GM23338 (cell line): Measurements from ENCODE around the gene EZH1. TPM values are rescaled to one million over a fixed set of nuclear protein-coding genes. Genes with fewer than 3 reads are reported as not detected.

Experiments used
- ATAC-seq: fragments of 200-7000 bp; cut with Tn5 transposase; 3 replicates; pipeline ENCODE4 v1.9.1; 2020
- DNase-seq: peaks from one replicate; pipeline ENCODE4 v3.0.0-alpha.2; 2015; ENCODE audit warnings: low spot score
- H2AFZ ChIP-seq: fragments of 200-600 bp; sonication (generic); 2 replicates; pipeline ENCODE4 v1.8.0; 2016; ENCODE audit warnings: antibody characterized with exemption, mild to moderate bottlenecking, moderate library complexity
- H3F3A ChIP-seq: fragments of 200-600 bp; sonication (generic); replicated peaks from 2 replicates; pipeline ENCODE4 v1.8.0; 2017; ENCODE audit warnings: antibody characterized with exemption, mixed run types, low read depth
- H3K27ac ChIP-seq: fragments of 200-600 bp; sonication (generic); 2 replicates; pipeline ENCODE4 v1.6.1; 2016; ENCODE audit warnings: low read depth
- H3K27me3 ChIP-seq: fragments of 200-600 bp; sonication (generic); 2 replicates; pipeline ENCODE4 v1.8.0; 2016; ENCODE audit warnings: mild to moderate bottlenecking, mixed run types, moderate library complexity; ENCODE audit not compliant: insufficient read depth
- H3K36me3 ChIP-seq: fragments of 200-600 bp; sonication (generic); 2 replicates; pipeline ENCODE4 v1.8.0; 2016; ENCODE audit warnings: mild to moderate bottlenecking; ENCODE audit not compliant: insufficient read depth
- H3K4me1 ChIP-seq: fragments of 200-600 bp; sonication (generic); 2 replicates; pipeline ENCODE4 v1.8.0; 2016; ENCODE audit warnings: mild to moderate bottlenecking, moderate library complexity; ENCODE audit not compliant: insufficient read depth
- H3K4me2 ChIP-seq: fragments of 200-600 bp; sonication (generic); 2 replicates; pipeline ENCODE4 v1.7.1; 2017; ENCODE audit warnings: mixed run types
- H3K4me3 ChIP-seq: fragments of 200-600 bp; sonication (generic); 2 replicates; pipeline ENCODE4 v1.6.1; 2016; ENCODE audit warnings: mixed run types
- H3K79me2 ChIP-seq: fragments of 200-600 bp; sonication (generic); replicated peaks from 2 replicates; pipeline ENCODE4 v1.8.0; 2017; ENCODE audit warnings: mild to moderate bottlenecking; ENCODE audit not compliant: insufficient read depth
- H3K9me2 ChIP-seq: fragments of 200-600 bp; sonication (generic); 2 replicates; pipeline ENCODE4 v1.8.0; 2017; ENCODE audit not compliant: insufficient read depth
- H4K20me1 ChIP-seq: fragments of 200-600 bp; sonication (generic); replicated peaks from 2 replicates; pipeline ENCODE4 v1.8.0; 2017; ENCODE audit warnings: mild to moderate bottlenecking; ENCODE audit not compliant: insufficient read depth
- H3K27ac Mint-ChIP-seq: 2 replicates; pipeline ENCODE4 v1.8.0; 2020; ENCODE audit warnings: inconsistent platforms, mild to moderate bottlenecking, moderate library complexity, mixed read lengths
- H3K27me3 Mint-ChIP-seq: 3 replicates; pipeline ENCODE4 v1.8.0; 2022; ENCODE audit warnings: low read depth, mild to moderate bottlenecking, moderate library complexity, mixed read lengths, inconsistent platforms; ENCODE audit not compliant: insufficient read depth, poor library complexity
- H3K36me3 Mint-ChIP-seq: 3 replicates; pipeline ENCODE4 v1.8.0; 2021; ENCODE audit warnings: low read depth, mild to moderate bottlenecking, inconsistent platforms, moderate library complexity, mixed read lengths
- H3K4me1 Mint-ChIP-seq: 3 replicates; pipeline ENCODE4 v1.8.0; 2020; ENCODE audit warnings: mild to moderate bottlenecking, inconsistent platforms, mixed read lengths
- H3K4me3 Mint-ChIP-seq: 3 replicates; pipeline ENCODE4 v1.8.0; 2021; ENCODE audit warnings: moderate library complexity, mild to moderate bottlenecking, inconsistent platforms, mixed read lengths
- H3K9me3 Mint-ChIP-seq: 3 replicates; pipeline ENCODE4 v1.8.0; 2020; ENCODE audit warnings: moderate library complexity, mild to moderate bottlenecking, inconsistent platforms, mixed read lengths
- CREB1 ChIP-seq: fragments of 250-450 bp; sonication (Bioruptor Pico); IDR thresholded peaks from 2 replicates; pipeline ENCODE4 v1.5.0; 2020; ENCODE audit warnings: low read depth, mild to moderate bottlenecking, moderate library complexity
- POLR2AphosphoS5 ChIP-seq: IDR thresholded peaks from 2 replicates; pipeline ENCODE4 v1.6.1; 2016; ENCODE audit warnings: antibody characterized with exemption, low read depth
- STAT1 ChIP-seq: IDR thresholded peaks from one replicate; pipeline ENCODE4 v1.6.1; 2016; ENCODE audit warnings: antibody characterized with exemption; ENCODE audit not compliant: unreplicated experiment
- ZNF331 ChIP-seq: fragments of 250-450 bp; sonication (Bioruptor Pico); IDR thresholded peaks from 2 replicates; pipeline ENCODE4 v1.5.0; 2020; ENCODE audit warnings: low read depth, mild to moderate bottlenecking, moderate library complexity
- polyA plus RNA-seq: library from polyadenylated mRNA; unstranded; fragments of >200 nt; fragmentation: Nextera tagmentation; extraction: Ambion mirVana; gene quantifications from 2 replicates; pipeline ENCODE4 v1.2.1, GENCODE V29; 2016
- total RNA-seq: library from RNA; depleted of rRNA; stranded (reverse); fragments of >200 nt; shearing (Covaris generic); gene quantifications from 2 replicates; pipeline ENCODE4 v1.2.3, GENCODE V29; 2014
- TF ChIP-seq, protein P1 (sequence below): fragments of 250-450 bp; sonication (Bioruptor Pico); IDR thresholded peaks from 2 replicates; pipeline ENCODE4 v1.5.0; 2020; ENCODE audit warnings: mild to moderate bottlenecking, moderate library complexity
- TF ChIP-seq, protein P2 (sequence below): IDR thresholded peaks from 2 replicates; pipeline ENCODE4 v1.6.1; 2016; ENCODE audit warnings: antibody characterized with exemption
- TF ChIP-seq, protein P3 (sequence below), 2 experiments: fragments of 200-600 bp in 1 of 2; sonication (generic) in 1 of 2; conservative IDR thresholded peaks; 2 replicates each; pipeline versions ENCODE4 v1.5.1 to v1.6.1; 2016 to 2017; ENCODE audit warnings: antibody characterized with exemption in 2 of 2, low read depth in 2 of 2, mild to moderate bottlenecking in 2 of 2, moderate library complexity in 1 of 2

Gene EZH1
- total and polyA plus RNA-seq, 2 experiments from 2014 or later: 16.9 to 18.0 TPM

DNA sequence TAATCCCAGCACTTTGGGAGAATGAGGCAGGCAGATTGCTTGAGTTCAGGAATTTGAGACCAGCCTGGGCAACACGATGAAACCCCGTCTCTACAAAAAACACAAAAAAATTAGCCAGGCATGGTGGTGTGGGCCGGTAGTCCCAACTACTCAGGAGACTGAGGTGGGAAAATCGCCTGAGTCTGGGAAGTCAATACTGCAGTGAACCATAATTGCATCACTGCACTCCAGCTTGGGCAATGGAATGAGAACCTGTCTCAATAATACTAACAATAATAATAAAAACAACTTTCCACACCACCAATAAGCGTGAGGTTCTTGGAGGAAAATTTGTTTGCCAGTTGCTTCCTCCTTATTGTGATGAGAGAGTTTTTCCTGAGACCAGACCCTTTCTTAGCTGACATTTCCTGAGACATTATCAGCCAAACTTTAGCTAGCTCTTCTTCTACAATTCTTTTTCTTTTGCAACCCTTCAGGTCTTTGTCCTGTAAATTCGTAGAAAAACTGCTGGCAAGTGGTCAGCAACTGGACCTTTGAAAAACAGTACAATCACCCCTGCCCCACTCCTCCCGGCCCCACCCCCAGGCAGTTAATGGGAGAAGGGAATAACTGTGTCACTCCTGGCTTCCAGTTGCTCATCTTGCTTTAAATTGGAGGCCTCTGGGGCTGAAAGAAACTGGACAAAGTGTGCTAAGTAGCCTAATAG, 3.5 kb upstream of the EZH1 start (continued):
- TF ChIP-seq, protein P1, sequence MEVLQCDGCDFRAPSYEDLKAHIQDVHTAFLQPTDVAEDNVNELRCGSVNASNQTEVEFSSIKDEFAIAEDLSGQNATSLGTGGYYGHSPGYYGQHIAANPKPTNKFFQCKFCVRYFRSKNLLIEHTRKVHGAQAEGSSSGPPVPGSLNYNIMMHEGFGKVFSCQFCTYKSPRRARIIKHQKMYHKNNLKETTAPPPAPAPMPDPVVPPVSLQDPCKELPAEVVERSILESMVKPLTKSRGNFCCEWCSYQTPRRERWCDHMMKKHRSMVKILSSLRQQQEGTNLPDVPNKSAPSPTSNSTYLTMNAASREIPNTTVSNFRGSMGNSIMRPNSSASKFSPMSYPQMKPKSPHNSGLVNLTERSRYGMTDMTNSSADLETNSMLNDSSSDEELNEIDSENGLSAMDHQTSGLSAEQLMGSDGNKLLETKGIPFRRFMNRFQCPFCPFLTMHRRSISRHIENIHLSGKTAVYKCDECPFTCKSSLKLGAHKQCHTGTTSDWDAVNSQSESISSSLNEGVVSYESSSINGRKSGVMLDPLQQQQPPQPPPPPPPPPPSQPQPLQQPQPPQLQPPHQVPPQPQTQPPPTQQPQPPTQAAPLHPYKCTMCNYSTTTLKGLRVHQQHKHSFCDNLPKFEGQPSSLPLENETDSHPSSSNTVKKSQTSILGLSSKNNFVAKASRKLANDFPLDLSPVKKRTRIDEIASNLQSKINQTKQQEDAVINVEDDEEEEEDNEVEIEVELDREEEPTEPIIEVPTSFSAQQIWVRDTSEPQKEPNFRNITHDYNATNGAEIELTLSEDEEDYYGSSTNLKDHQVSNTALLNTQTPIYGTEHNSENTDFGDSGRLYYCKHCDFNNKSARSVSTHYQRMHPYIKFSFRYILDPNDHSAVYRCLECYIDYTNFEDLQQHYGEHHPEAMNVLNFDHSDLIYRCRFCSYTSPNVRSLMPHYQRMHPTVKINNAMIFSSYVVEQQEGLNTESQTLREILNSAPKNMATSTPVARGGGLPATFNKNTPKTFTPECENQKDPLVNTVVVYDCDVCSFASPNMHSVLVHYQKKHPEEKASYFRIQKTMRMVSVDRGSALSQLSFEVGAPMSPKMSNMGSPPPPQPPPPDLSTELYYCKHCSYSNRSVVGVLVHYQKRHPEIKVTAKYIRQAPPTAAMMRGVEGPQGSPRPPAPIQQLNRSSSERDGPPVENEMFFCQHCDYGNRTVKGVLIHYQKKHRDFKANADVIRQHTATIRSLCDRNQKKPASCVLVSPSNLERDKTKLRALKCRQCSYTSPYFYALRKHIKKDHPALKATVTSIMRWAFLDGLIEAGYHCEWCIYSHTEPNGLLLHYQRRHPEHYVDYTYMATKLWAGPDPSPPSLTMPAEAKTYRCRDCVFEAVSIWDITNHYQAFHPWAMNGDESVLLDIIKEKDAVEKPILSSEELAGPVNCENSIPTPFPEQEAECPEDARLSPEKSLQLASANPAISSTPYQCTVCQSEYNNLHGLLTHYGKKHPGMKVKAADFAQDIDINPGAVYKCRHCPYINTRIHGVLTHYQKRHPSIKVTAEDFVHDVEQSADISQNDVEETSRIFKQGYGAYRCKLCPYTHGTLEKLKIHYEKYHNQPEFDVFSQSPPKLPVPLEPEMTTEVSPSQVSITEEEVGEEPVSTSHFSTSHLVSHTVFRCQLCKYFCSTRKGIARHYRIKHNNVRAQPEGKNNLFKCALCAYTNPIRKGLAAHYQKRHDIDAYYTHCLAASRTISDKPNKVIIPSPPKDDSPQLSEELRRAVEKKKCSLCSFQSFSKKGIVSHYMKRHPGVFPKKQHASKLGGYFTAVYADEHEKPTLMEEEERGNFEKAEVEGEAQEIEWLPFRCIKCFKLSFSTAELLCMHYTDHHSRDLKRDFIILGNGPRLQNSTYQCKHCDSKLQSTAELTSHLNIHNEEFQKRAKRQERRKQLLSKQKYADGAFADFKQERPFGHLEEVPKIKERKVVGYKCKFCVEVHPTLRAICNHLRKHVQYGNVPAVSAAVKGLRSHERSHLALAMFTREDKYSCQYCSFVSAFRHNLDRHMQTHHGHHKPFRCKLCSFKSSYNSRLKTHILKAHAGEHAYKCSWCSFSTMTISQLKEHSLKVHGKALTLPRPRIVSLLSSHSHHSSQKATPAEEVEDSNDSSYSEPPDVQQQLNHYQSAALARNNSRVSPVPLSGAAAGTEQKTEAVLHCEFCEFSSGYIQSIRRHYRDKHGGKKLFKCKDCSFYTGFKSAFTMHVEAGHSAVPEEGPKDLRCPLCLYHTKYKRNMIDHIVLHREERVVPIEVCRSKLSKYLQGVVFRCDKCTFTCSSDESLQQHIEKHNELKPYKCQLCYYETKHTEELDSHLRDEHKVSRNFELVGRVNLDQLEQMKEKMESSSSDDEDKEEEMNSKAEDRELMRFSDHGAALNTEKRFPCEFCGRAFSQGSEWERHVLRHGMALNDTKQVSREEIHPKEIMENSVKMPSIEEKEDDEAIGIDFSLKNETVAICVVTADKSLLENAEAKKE (CRISPR knock-in tag): no peak

DNA sequence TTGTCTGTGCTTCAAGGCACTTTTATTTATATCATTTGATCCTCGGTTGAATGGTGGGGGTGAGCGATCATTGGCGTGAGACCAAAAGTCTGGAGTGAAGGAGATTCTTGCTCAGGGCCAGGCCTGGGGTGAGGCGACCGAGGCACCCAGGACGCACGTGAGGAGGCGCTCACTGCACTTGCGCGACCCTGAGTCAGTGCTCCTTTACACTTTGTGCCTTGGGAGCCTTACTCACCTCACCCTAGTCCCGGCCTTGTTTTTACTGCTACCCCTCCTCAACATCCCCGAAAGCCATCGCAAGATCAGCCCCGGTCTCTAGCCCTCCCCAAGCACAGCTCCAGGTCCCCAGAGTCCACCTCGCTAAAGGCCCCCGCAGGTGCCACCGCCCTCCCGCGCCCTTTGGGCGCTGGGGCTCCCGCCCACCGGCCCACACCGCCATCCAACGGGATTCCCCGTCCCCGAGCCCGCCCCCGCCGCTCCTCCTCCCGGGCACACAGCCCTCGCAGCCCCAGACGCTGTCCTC, 496 bp downstream of the EZH1 start:
- ATAC-seq (peak; percentile 85), DNase-seq (peak; percentile 72)
- Histone ChIP-seq H3K36me3 (no peaks in the 10 kb centered on the region), H3K27me3 (peaks cover 18% of the 10 kb centered on the region), H3K4me3 (peak overlapping the region; percentile 79), H4K20me1 (no peaks in the 10 kb centered on the region), H3K4me1 (peaks cover 43% of the 10 kb centered on the region), H3K79me2 (peaks cover 12% of the 10 kb centered on the region), H3F3A (0 out of 2 replicates have a peak, but pooled peaks cover 14% of the 10 kb centered on the region), H3K9me2 (peaks cover 5% of the 10 kb centered on the region; the same call in 1 of the 2 replicates), H3K4me2 (peak overlapping the region; percentile 80), H3K27ac (peak overlapping the region; percentile 94), H2AFZ (peak overlapping the region; percentile 88; the same call in 1 of the 2 replicates)
- H3K9me3 Mint-ChIP-seq: peaks cover 11% of the 10 kb centered on the region
- peak overlapping the region; percentile 88 for H3K4me3 Mint-ChIP-seq
- no peak for TF ChIP-seq ZNF331 (CRISPR knock-in tag)
- TF ChIP-seq POLR2AphosphoS5: no peak
- no peak for TF ChIP-seq CREB1 (CRISPR knock-in tag)
- TF ChIP-seq, protein P2, sequence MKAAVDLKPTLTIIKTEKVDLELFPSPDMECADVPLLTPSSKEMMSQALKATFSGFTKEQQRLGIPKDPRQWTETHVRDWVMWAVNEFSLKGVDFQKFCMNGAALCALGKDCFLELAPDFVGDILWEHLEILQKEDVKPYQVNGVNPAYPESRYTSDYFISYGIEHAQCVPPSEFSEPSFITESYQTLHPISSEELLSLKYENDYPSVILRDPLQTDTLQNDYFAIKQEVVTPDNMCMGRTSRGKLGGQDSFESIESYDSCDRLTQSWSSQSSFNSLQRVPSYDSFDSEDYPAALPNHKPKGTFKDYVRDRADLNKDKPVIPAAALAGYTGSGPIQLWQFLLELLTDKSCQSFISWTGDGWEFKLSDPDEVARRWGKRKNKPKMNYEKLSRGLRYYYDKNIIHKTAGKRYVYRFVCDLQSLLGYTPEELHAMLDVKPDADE: no peak
- no peak for TF ChIP-seq STAT1
- TF ChIP-seq, protein P3, sequence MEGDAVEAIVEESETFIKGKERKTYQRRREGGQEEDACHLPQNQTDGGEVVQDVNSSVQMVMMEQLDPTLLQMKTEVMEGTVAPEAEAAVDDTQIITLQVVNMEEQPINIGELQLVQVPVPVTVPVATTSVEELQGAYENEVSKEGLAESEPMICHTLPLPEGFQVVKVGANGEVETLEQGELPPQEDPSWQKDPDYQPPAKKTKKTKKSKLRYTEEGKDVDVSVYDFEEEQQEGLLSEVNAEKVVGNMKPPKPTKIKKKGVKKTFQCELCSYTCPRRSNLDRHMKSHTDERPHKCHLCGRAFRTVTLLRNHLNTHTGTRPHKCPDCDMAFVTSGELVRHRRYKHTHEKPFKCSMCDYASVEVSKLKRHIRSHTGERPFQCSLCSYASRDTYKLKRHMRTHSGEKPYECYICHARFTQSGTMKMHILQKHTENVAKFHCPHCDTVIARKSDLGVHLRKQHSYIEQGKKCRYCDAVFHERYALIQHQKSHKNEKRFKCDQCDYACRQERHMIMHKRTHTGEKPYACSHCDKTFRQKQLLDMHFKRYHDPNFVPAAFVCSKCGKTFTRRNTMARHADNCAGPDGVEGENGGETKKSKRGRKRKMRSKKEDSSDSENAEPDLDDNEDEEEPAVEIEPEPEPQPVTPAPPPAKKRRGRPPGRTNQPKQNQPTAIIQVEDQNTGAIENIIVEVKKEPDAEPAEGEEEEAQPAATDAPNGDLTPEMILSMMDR (conservative IDR thresholded peaks at IDR 0.05; ENCODE audit: low read depth in 2 of 2): peak in 1 of 2 experiments; percentile 4; a peak in 1 of 4 replicates
- peaks cover 5% of the 10 kb centered on the region; the same call in 2 of the 3 replicates for H3K36me3 Mint-ChIP-seq
- peaks cover 20% of the 10 kb centered on the region for H3K27me3 Mint-ChIP-seq
- peaks cover 35% of the 10 kb centered on the region for H3K4me1 Mint-ChIP-seq
- peak overlapping the region; percentile 87 for H3K27ac Mint-ChIP-seq
